Endometrium (tissue), 2 donors: ENCODE data around the gene AKR1B1.

Experiments used
- FAIRE-seq: peaks from 2 replicates; lab custom pipeline; 2012; peaks lifted over from hg19 to GRCh38; lab: Jason Lieb, UNC
- donor health status: control.
- donor health status: control.

AKR1B1 gene

GRCh38 chr7:134444198-134444960 lies 14.5 kb downstream of the AKR1B1 start:
- no peak for FAIRE-seq

GRCh38 chr7:134443396-134444070 lies 15.4 kb downstream of the AKR1B1 start:
- FAIRE-seq = no peak

GRCh38 chr7:134442441-134443220 lies 16.3 kb downstream of the AKR1B1 start:
- FAIRE-seq = no peak

GRCh38 chr7:134441264-134441663 lies 17.6 kb downstream of the AKR1B1 start:
- no peak for FAIRE-seq

- FAIRE-seq = no peak
Measured at GRCh38 chr7:134440476-134440875, 18.4 kb downstream of the AKR1B1 start.

GRCh38 chr7:134440067-134440466 lies 18.8 kb downstream of the AKR1B1 start:
- FAIRE-seq = no peak

- FAIRE-seq = no peak
Measured at GRCh38 chr7:134438946-134439345, 20.0 kb downstream of the AKR1B1 start.

- no peak for FAIRE-seq
Measured at GRCh38 chr7:134435161-134435920, 23.6 kb downstream of the AKR1B1 start.

GRCh38 chr7:134434701-134435100 lies 24.2 kb downstream of the AKR1B1 start:
- no peak for FAIRE-seq

GRCh38 chr7:134433430-134433829 lies 25.5 kb downstream of the AKR1B1 start:
- no peak for FAIRE-seq

- FAIRE-seq = no peak
Measured at GRCh38 chr7:134432296-134433152, 26.4 kb downstream of the AKR1B1 start.

- no peak for FAIRE-seq
Measured at GRCh38 chr7:134431815-134432214, 27.1 kb downstream of the AKR1B1 start.

- FAIRE-seq = no peak
Measured at GRCh38 chr7:134429481-134429880, 29.4 kb downstream of the AKR1B1 start.

- FAIRE-seq = no peak
Measured at GRCh38 chr7:134428942-134429341, 30.0 kb downstream of the AKR1B1 start.

GRCh38 chr7:134427896-134428295 lies 31.0 kb downstream of the AKR1B1 start:
- FAIRE-seq = no peak

GRCh38 chr7:134425777-134426176 lies 33.1 kb downstream of the AKR1B1 start:
- FAIRE-seq = no peak

- FAIRE-seq = no peak
Measured at GRCh38 chr7:134422638-134423037, 36.3 kb downstream of the AKR1B1 start.

- no peak for FAIRE-seq
Measured at GRCh38 chr7:134422008-134422407, 36.9 kb downstream of the AKR1B1 start.

GRCh38 chr7:134420424-134421125 lies 38.3 kb downstream of the AKR1B1 start:
- no peak for FAIRE-seq

- FAIRE-seq = no peak
Measured at GRCh38 chr7:134419875-134420274, 39.0 kb downstream of the AKR1B1 start.

- no peak for FAIRE-seq
Measured at GRCh38 chr7:134419085-134419484, 39.8 kb downstream of the AKR1B1 start.
